Activated T-helper 1 cell treated with Interleukin-2 at 50 U/mL for 16 hours (primary cell): Measurements from ENCODE around the gene PRDM8.
"Not testable (repeated sequence)": the region's sequence is repeated elsewhere in the genome, so short reads cannot be mapped to it uniquely, and the experiment has no call there.

Source experiments
- DNase-seq: peaks from one replicate; pipeline ENCODE4 v3.0.0-alpha.2; 2020; ENCODE audit warnings: low read depth

PRDM8 gene

GRCh38 chr4:80228460-80228859 lies 31.2 kb downstream of the PRDM8 start:
- no peak for DNase-seq

DNA sequence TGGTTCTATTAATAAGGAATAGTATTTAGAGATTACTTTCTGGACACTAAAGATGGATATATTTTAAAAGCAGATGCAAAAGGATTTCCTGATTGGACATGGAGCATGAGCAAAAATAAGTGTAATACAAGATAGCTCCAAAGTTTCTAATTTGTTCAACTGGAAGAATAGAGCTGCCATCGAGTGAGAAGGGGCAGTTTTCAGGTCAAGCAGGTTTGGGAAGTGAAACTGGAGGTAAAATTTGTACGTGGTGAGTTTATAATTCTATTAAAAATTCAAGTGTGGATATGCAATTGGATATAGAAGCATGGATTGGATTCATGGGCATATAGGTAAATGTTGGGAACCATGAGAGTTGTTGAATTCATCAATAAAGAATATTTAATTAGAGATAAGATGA lies 31.8 kb downstream of the PRDM8 start:
- no peak for DNase-seq

- no peak for DNase-seq
These were observed 32.3 kb downstream of the PRDM8 start for GRCh38 chr4:80229590-80229989.

DNA sequence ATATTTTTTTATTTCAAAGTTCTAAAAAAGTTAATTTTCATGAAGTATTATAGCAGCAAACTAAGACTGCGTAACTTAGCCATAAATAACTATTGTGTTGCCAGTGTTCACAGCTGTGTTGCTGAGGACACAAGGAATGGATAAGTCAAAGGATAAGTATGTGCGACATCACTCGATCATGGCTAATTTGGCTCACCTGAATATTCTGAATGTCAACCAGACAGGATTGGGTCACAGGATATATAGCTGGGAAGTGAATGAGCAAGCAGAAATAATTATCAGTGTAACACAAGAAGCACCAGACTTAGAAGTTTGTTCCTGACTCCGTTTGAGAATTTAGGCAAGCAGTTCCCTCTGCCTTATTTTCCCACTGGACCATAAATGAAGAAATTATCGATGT lies 33.9 kb downstream of the PRDM8 start:
- DNase-seq = no peak

GRCh38 chr4:80232707-80233370 lies 35.5 kb downstream of the PRDM8 start:
- no peak for DNase-seq

DNA sequence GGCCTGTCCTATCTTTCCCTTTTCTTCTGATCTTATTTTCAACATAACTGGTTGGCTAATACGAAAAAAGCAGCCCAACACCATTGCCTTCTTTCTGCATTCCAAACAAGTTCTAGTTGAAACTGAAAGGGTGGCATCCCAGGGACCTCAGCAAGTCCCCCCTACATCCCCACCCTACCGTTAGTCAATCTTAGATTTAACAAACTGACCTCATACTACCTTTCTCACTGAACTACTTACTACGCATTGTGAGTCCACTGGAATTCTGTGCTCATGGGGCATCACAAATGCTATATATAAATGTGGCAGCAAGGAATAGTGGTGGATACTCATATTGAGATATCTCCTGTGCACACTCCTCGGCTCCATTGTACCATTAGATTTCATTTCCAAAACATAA lies 36.1 kb downstream of the PRDM8 start:
- DNase-seq = no peak

GRCh38 chr4:80235451-80235850 lies 38.1 kb downstream of the PRDM8 start:
- DNase-seq = no peak

DNA sequence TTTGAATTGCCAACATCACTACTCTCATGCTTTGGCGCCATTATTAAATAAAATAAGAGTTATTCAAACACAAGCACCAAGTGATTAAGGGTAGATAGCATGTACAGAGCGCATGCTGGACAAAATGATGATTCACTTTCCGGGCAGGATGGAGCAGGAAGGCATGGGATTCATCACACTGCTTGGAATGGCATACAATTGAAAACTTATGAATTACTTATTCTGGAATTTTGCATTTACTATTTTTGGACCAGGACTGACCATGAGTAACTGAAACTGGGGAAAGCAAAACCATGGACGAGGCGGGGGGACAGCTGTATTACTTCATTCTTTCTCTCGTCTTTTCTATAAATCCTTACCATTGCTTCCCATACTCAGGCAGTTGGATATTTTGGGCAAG lies 40.7 kb downstream of the PRDM8 start:
- DNase-seq = no peak

DNA sequence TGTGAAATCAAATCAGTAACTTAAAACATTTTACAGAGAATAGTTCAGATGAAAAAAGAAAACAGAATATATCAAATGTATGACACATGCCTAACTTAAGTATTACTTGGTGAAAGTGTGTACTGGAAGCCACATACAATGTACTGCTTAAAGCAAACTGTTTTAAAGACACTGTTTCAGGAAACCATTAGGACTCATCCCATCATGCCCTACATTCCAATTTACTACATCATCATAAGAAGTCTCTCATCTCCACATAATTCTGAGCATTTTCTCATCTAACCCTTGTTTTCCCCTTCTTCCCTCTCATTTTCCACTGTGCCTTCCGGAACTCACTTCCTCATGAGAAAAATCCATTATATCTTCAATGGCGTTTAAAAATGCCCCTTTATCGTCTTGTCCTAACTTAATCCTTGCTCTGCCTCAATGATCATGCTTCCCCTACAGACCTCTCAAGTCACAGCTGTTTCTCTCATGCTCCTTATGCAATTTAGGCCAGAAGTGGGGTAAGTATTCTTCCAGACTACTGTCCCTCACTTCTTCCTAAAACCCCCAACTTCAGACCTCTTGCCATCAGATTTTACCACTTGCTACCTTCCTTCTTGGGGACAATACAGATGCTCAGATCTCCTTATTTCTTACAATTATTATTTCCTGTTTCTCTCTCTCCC lies 42.3 kb downstream of the PRDM8 start:
- no peak for DNase-seq

GRCh38 chr4:80240976-80241375 lies 43.7 kb downstream of the PRDM8 start:
- DNase-seq = no peak

GRCh38 chr4:80243274-80244018 lies 46.1 kb downstream of the PRDM8 start:
- DNase-seq = no peak

GRCh38 chr4:80247484-80247883 lies 50.2 kb downstream of the PRDM8 start:
- DNase-seq = not testable (repeated sequence)

DNA sequence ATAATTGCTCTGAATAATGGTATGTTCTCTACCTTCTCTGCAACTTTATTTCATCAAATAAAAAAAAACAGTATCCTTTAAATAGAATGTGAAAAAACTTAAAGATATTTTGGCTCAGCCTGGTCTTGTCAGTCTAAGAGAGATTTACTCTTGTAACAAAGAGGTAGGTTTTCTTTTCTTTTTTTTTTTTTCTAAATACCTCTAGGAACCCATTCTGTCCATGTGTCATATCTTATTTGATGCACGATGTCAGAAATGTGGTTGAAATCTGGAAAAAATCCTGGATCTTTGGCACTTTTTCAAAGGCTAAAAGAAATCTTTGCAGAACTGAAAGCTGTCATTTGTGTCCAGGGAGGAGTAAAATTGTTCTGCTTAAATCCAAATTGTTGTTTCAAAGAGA lies 51.8 kb downstream of the PRDM8 start:
- no peak for DNase-seq

GRCh38 chr4:80252427-80252826 lies 55.1 kb downstream of the PRDM8 start:
- no peak for DNase-seq

DNA sequence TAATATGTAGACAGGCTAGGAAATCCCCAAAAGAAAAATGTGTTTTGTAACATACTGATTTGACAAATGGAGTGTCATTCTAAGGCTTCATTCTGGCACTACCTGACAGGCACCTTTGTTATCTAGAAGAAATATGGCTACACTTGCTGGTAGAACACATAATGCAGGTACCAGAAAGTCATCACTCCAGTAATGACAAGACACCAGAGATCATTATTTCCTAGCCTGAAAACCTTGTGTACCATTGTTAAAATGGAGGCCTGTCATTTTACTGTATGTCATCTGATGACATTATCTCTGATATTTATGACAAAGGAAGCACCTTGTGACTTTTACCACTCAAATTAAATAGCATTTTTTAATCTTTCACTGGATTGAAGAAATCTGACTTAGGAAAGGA lies 55.6 kb downstream of the PRDM8 start:
- DNase-seq = no peak

DNA sequence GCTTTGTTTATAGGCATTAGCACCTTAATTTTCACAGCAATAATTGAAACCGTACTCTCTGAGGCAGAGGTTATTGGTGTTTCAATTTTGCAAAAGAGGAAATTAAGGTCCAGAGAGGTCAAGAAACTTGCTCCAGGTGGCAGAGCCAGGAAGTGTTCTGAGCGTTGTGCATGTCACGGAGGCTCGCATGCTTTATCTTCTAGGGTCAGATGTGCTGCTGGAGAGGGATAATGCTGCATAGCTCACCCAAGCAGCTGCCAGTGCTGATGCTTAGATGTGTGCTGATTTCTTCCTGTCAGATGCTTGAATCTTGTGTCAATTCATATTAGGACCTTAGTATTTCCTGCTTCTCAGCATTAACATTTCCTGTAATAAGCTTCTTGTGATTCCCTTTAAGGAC lies 56.2 kb downstream of the PRDM8 start:
- no peak for DNase-seq
